ENCODE results near the gene NAALADL2. TPM values are rescaled to one million over a fixed set of nuclear protein-coding genes. Genes with fewer than 3 reads are reported as not detected.

NAALADL2 gene
- total RNA-seq, 1 donor from 2014 or later = 5.9 TPM

DNA sequence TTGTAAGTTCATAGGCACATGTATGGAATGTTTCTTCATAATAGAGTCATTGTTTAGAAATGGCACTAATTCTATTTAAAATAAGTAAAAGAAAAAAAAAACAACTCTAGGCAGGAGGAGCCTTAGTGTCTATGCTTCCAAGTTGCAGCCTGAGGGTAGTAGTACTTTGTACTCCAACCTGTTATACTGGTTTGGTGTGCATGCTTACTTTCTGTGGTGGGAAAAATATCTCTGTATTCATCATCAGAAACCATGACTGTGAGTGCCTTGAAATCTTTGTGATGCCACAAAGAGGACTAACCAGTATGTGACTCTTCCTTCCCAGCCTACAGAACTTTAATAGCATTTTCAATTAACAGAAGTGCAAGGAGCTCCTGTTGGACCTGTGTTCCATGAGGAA is 4.4 kb downstream of the NAALADL2 start:
- Histone ChIP-seq H3K36me3 (no peaks in the 10 kb centered on the region), H3K27ac (peak overlapping the region; percentile 73 to 75), H3K9me3 (no peaks in the 10 kb centered on the region), H3K4me1 (peaks cover 0 to 6% of the 10 kb centered on the region in 2 donors), H3K4me3 (peak overlapping the region in 1 of 2 donors; percentile 14), H3K27me3 (no peaks in the 10 kb centered on the region)
- intact Hi-C loops (cut with DNase I) = loop anchor here (5.0 kb wide), 2 partner anchors 41 to 94 kb away; no protein-coding TSS in a partner anchor
- TF ChIP-seq, protein P1, sequence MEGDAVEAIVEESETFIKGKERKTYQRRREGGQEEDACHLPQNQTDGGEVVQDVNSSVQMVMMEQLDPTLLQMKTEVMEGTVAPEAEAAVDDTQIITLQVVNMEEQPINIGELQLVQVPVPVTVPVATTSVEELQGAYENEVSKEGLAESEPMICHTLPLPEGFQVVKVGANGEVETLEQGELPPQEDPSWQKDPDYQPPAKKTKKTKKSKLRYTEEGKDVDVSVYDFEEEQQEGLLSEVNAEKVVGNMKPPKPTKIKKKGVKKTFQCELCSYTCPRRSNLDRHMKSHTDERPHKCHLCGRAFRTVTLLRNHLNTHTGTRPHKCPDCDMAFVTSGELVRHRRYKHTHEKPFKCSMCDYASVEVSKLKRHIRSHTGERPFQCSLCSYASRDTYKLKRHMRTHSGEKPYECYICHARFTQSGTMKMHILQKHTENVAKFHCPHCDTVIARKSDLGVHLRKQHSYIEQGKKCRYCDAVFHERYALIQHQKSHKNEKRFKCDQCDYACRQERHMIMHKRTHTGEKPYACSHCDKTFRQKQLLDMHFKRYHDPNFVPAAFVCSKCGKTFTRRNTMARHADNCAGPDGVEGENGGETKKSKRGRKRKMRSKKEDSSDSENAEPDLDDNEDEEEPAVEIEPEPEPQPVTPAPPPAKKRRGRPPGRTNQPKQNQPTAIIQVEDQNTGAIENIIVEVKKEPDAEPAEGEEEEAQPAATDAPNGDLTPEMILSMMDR (IDR thresholded peaks at IDR 0.05) = no peak
- no peak for DNase-seq (ENCODE audit: low spot score in 2 of 2)

DNA sequence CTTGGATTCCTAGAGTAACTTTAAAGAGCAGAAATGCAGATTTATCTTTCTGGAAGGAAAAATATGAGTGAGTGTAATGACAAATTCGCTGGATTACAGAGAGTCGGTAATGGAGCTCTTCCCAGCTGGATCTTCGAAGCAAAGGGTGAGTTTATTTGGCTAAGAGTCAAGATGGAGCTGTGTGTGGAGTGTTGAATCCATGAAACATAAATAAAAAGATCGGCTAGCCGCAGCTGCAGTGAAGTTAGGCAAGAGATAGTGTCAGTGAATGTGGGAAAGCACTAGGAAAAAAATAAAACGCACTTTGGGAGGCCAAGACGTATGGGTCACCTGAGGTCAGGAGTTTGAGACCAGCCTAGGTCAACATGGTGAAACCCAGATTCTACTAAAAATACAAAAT is 10.3 kb downstream of the NAALADL2 start:
- TF ChIP-seq, protein P1 (IDR thresholded peaks at IDR 0.05) = no peak
- no peak overlapping the region for H3K4me3 ChIP-seq
- H3K27ac ChIP-seq = no peak overlapping the region
- H3K36me3 ChIP-seq = no peaks in the 10 kb centered on the region
- no peaks in the 10 kb centered on the region for H3K4me1 ChIP-seq
- DNase-seq (ENCODE audit: low spot score in 2 of 2) = no peak
- no peaks in the 10 kb centered on the region for H3K9me3 ChIP-seq
- intact Hi-C loops (cut with DNase I) = no loop called here
- H3K27me3 ChIP-seq = no peaks in the 10 kb centered on the region

DNA sequence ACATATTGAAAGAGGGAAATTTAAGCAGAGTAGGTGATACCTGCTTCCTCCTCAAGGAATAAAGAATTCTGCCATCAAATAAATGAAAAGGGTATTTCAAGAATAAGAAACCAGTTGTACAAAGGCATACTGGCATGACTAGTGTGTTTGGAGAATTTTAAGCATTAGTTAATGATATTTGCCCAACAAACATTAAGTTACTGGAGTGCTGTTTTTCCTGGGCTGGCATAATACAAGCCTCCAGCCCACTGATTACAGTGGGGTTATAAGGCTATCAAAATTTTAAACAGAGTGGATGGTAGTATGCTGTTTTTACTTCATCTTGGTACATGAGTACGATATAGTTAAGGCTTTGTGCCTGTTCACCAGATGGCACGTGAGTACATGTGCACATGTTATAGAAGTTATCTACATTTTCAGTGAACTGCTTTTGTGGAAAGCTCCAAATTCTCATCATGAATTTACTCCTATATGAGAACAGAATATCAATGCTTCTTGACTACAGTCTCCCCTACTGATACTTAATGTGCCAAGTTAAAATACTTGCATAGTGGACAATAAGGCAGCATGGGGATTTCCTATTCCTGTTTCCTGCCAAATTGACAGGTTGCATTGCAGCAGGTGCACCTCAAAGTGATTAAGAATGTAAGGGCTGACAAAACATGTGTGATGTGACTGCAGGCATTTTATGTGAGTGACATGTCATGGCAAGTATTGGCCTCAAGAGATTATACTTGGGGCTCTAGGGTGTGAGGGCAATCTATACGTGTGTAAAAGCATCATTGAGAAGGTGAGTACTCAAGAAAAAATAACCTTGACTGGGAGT is 14.9 kb downstream of the NAALADL2 start:
- H3K36me3 ChIP-seq = no peaks in the 10 kb centered on the region
- H3K27me3 ChIP-seq = no peaks in the 10 kb centered on the region
- no peak overlapping the region for H3K4me3 ChIP-seq
- no peaks in the 10 kb centered on the region for H3K9me3 ChIP-seq
- DNase-seq (ENCODE audit: low spot score in 2 of 2) = no peak
- TF ChIP-seq, protein P1 (IDR thresholded peaks at IDR 0.05) = no peak
- no peaks in the 10 kb centered on the region for H3K4me1 ChIP-seq
- H3K27ac ChIP-seq = no peak overlapping the region
- intact Hi-C loops (cut with DNase I) = no loop called here

DNA sequence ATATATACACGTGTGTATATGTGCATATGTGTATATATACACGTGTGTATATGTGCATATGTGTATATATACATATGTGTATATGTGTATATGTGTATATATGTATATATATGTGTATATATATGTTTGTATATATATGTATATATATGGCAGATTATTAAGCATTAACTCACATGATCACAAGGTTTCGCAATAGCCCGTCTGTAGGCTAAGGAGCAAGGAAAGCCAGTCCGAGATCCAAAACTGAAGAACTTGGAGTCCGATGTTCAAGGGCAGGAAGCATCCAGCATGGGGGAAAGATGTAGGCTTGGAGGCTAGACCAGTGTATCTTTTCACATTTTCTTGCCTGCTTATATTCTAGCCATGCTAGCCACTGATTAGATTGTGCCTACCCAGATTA is 23.7 kb downstream of the NAALADL2 start:
- TF ChIP-seq, protein P1 (IDR thresholded peaks at IDR 0.05) = no peak
- intact Hi-C loops (cut with DNase I) = no loop called here
- H3K27me3 ChIP-seq = no peaks in the 10 kb centered on the region

DNA sequence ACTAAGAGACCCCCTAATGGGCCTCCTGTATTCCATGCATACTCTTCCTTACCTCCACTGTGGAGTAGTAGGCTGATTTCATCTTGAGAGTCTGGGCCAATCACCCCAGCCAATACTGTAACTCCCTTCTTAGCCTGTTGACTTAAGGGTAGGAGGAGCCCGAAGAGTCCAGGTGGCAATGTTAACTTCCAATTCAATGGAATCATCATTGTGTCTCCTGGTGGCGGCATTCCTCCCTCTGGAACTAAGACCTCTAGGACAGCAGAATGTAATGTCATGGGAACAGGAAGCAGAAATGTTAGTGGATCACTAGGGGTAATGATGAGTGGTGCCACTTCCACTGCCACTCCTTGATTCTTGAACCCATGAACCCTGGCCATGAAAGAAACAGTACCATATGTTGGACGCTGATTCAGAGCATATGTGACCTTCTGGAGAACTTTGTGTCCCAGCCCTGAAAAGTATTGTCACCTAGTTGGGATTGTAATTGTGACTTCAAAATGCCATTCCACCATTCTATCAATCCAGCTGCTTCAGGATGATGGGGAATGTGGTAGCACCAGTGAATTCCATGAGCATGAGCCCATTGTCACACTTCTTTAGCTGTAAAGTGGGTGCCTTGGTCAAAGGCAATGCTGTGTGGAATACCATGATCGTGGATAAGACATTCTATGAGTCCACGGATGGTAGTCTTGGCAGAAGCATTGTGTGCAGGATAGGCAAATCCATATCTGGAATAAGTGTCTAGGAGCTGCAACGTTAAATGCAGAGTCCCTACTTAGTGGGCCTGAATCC is 24.9 kb downstream of the NAALADL2 start:
- TF ChIP-seq, protein P1 (IDR thresholded peaks at IDR 0.05) = no peak
- intact Hi-C loops (cut with DNase I) = no loop called here
- Histone ChIP-seq H3K9me3 (no peaks in the 10 kb centered on the region), H3K27ac (no peak overlapping the region), H3K4me3 (no peak overlapping the region), H3K36me3 (no peaks in the 10 kb centered on the region), H3K4me1 (no peaks in the 10 kb centered on the region), H3K27me3 (no peaks in the 10 kb centered on the region)
- DNase-seq (ENCODE audit: low spot score in 2 of 2) = no peak

More for the DNA sequence above, 23.7 kb downstream of the NAALADL2 start:
- H3K4me3 ChIP-seq = no peak overlapping the region
- no peaks in the 10 kb centered on the region for H3K36me3 ChIP-seq
- no peaks in the 10 kb centered on the region for H3K9me3 ChIP-seq
- DNase-seq (ENCODE audit: low spot score in 2 of 2) = no peak
- no peak overlapping the region for H3K27ac ChIP-seq
- no peaks in the 10 kb centered on the region for H3K4me1 ChIP-seq
